Tibial nerve (tissue), 4 donors: ENCODE results near the gene TNP1. TPM values are rescaled to one million over a fixed set of nuclear protein-coding genes. Genes with fewer than 3 reads are reported as not detected.

ENCODE experiments used
- DNase-seq, 2 donors: peaks; one replicate each; pipeline ENCODE4 v3.0.0-alpha.2; 2019; ENCODE audit warnings: low spot score in 2 of 2
- H3K27ac ChIP-seq, 4 donors: fragments of 200-600 bp; sonication (generic) in 3 of 4; one replicate each; pipeline ENCODE4 v1.5.1; 2017 to 2019; ENCODE audit warnings: mild to moderate bottlenecking in 1 of 4
- H3K27me3 ChIP-seq, 2 donors: fragments of 200-600 bp; sonication (generic) in 1 of 2; one replicate each; pipeline versions ENCODE4 v1.5.1 to v1.6.0; 2017 to 2019
- H3K36me3 ChIP-seq, 3 donors: fragments of 200-600 bp; sonication (generic); one replicate each; pipeline ENCODE4 v1.5.1; 2018 to 2019
- H3K4me1 ChIP-seq, 4 donors: fragments of 200-600 bp; sonication (generic) in 3 of 4; one replicate each; pipeline ENCODE4 v1.5.1; 2017 to 2019
- H3K4me3 ChIP-seq, 4 donors: fragments of 200-600 bp; sonication (generic) in 3 of 4; one replicate each; pipeline ENCODE4 v1.5.1; 2017 to 2019; ENCODE audit warnings: mild to moderate bottlenecking in 1 of 4, moderate library complexity in 1 of 4
- H3K9me3 ChIP-seq, 4 donors: fragments of 200-600 bp; sonication (generic) in 3 of 4; one replicate each; pipeline ENCODE4 v1.5.1; 2017 to 2019
- EP300 ChIP-seq, 2 donors: sonication (generic); formaldehyde crosslinking; IDR thresholded peaks; one replicate each; pipeline ENCODE4 v1.6.1; 2017; ENCODE audit warnings: antibody characterized with exemption in 2 of 2, mild to moderate bottlenecking in 1 of 2
- POLR2A ChIP-seq, 2 donors: fragments of 450-650 bp; IDR thresholded peaks; one replicate each; pipeline ENCODE4 v1.6.1; 2017; ENCODE audit warnings: antibody characterized with exemption in 2 of 2, mild to moderate bottlenecking in 2 of 2, moderate library complexity in 2 of 2
- WGBS, 2 donors: methylation state at CpG; one replicate each; pipeline ENCODE4 v1.1.5; 2018; 5-methylcytosine and 5-hydroxymethylcytosine counted together
- total RNA-seq, 4 donors: library from RNA; depleted of rRNA; stranded (reverse); fragments of >200 nt; gene quantifications; one replicate each; pipeline ENCODE4 v1.1.0, GENCODE V29; 2016
- TF ChIP-seq, protein P1 (sequence below), 5 experiments: fragments of 200-600 bp in 3 of 5; fragments of 450-650 bp in 2 of 5; sonication (generic) in 3 of 5; IDR thresholded peaks; one replicate each; pipeline ENCODE4 v1.5.1; 2016 to 2019; ENCODE audit warnings: antibody characterized with exemption in 5 of 5, mild to moderate bottlenecking in 3 of 5, moderate library complexity in 2 of 5

Gene TNP1
- total RNA-seq, 4 donors from 2014 or later: not detected

DNA sequence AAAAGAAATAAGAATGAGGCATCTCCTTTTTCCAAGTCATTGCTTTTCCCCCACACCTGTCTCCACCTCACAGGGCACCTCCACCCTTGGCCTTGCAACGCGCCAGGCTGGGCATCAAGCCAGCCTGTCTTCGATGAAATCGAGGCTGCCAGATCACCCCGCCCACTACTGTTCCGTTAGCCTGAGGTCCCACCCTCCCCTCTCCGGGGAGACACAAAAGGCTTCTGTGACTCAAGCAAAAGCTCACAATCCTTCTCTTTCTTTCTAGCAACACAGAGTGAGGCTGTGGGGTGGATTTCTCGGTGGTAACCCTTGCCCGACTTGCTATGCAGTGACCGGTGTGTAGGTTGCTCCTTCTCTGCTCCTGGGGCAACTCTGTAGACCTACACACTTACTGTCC lies 9.9 kb downstream of the TNP1 start:
- 18 to 30% methylated on average over 10 of the region's 10 CpGs for WGBS, 2 donors
- H3K9me3 ChIP-seq: no peaks in the 10 kb centered on the region
- H3K4me3 ChIP-seq: no peak overlapping the region
- no peaks in the 10 kb centered on the region for H3K36me3 ChIP-seq
- peak overlapping the region in 3 of 4 donors; percentile 57 to 92 (median 74) for H3K27ac ChIP-seq
- H3K4me1 ChIP-seq: peaks cover 0 to 41% (median 17%) of the 10 kb centered on the region in 4 donors
- H3K27me3 ChIP-seq: no peaks in the 10 kb centered on the region
- TF ChIP-seq EP300 (IDR thresholded peaks at IDR 0.05) (peak; percentile 47 to 84), POLR2A (IDR thresholded peaks at IDR 0.05) (no peak)
- TF ChIP-seq, protein P1, sequence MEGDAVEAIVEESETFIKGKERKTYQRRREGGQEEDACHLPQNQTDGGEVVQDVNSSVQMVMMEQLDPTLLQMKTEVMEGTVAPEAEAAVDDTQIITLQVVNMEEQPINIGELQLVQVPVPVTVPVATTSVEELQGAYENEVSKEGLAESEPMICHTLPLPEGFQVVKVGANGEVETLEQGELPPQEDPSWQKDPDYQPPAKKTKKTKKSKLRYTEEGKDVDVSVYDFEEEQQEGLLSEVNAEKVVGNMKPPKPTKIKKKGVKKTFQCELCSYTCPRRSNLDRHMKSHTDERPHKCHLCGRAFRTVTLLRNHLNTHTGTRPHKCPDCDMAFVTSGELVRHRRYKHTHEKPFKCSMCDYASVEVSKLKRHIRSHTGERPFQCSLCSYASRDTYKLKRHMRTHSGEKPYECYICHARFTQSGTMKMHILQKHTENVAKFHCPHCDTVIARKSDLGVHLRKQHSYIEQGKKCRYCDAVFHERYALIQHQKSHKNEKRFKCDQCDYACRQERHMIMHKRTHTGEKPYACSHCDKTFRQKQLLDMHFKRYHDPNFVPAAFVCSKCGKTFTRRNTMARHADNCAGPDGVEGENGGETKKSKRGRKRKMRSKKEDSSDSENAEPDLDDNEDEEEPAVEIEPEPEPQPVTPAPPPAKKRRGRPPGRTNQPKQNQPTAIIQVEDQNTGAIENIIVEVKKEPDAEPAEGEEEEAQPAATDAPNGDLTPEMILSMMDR (IDR thresholded peaks at IDR 0.05): no peak
- DNase-seq: peak; percentile 25 to 45

DNA sequence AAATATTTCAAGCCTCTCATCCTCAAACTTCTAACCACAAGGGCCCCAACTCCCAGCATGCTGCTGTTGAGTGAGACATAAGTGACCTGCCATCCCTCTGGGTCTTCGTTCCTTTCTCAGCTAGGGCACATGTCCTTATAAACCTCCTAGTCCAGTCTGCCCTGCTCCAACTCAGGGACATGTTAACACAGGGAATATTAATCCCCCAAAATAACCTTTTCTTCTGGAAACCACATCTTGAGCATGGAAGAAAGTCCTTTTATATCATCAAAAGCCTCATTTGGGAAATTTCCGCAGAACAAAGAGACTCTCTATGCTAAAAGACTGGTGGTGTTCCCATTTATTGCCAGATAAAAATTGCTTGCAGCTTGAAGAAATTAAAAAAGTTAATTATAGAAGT lies 14.4 kb downstream of the TNP1 start:
- no peaks in the 10 kb centered on the region for H3K27me3 ChIP-seq
- no peaks in the 10 kb centered on the region for H3K36me3 ChIP-seq
- 52 to 60% methylated on average over 2 of the region's 2 CpGs for WGBS, 2 donors
- peak overlapping the region in 1 of 4 donors; percentile 29 for H3K27ac ChIP-seq
- no peak for TF ChIP-seq EP300 (IDR thresholded peaks at IDR 0.05)
- no peak for TF ChIP-seq POLR2A (IDR thresholded peaks at IDR 0.05)
- TF ChIP-seq, protein P1 (IDR thresholded peaks at IDR 0.05): no peak
- H3K9me3 ChIP-seq: no peaks in the 10 kb centered on the region
- DNase-seq: no peak
- H3K4me1 ChIP-seq: peaks cover 0 to 34% (median 14%) of the 10 kb centered on the region in 4 donors
- H3K4me3 ChIP-seq: no peak overlapping the region

DNA sequence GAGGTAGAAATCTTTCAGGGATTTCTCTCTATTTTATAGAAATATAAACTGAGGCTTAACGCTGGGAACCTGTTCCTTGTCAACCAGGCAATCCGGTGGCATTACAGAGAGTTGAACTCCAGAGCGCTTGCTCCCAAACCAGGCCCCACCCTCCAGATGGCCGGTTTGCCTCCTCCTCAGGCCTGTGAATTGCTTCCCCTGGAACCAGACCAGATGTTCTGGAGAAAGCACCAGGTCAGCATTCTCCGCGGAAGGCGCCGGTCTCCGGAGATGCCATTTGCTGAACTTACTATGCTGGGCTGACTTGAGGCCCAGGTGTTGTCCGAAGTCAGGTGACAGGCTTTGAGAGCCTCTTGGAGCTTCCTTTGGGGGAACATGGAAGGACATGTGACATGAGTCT lies 17.2 kb downstream of the TNP1 start:
- H3K27ac ChIP-seq: peak overlapping the region in 1 of 4 donors; percentile 58
- WGBS, 2 donors: 41 to 61% methylated on average over 9 to 10 of the region's 10 CpGs
- no peaks in the 10 kb centered on the region for H3K36me3 ChIP-seq
- TF ChIP-seq POLR2A (IDR thresholded peaks at IDR 0.05): no peak
- TF ChIP-seq EP300 (IDR thresholded peaks at IDR 0.05): no peak
- TF ChIP-seq, protein P1 (IDR thresholded peaks at IDR 0.05): no peak
- peaks cover 0 to 23% (median 10%) of the 10 kb centered on the region in 4 donors for H3K4me1 ChIP-seq
- no peaks in the 10 kb centered on the region for H3K27me3 ChIP-seq
- peak in 1 of 2 donors; percentile 37 for DNase-seq
- H3K4me3 ChIP-seq: no peak overlapping the region
- no peaks in the 10 kb centered on the region for H3K9me3 ChIP-seq

- no peak for DNase-seq
- Histone ChIP-seq H3K36me3 (no peaks in the 10 kb centered on the region), H3K4me3 (no peak overlapping the region), H3K9me3 (no peaks in the 10 kb centered on the region), H3K4me1 (peaks cover 0 to 14% (median 7%) of the 10 kb centered on the region in 4 donors), H3K27ac (no peak overlapping the region), H3K27me3 (no peaks in the 10 kb centered on the region)
- WGBS, 2 donors: 93 to 94% methylated on average over 3 of the region's 3 CpGs
- TF ChIP-seq POLR2A (IDR thresholded peaks at IDR 0.05): no peak
- TF ChIP-seq EP300 (IDR thresholded peaks at IDR 0.05): no peak
- TF ChIP-seq, protein P1 (IDR thresholded peaks at IDR 0.05): no peak
These were observed 20.2 kb downstream of the TNP1 start for GRCh38 chr2:216839688-216840087.

DNA sequence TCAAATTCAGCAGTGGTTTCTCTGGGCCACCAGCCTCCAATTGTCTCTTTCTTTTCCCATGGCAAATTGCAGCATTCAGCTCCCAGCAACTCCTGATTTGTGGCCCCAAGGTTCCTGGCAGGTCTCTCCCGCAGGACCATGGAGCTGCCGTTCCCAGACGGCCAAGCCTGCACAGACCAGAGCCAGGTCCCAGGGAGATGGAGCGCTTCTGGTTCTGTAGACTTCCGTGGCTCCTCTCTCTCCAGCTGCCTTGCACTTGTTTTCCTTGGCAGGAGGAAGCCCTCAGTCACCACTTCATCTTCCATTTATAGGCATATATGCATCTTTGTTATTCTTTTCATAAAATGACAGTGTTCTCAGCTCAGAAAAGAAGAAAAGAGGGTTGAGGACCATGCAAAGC lies 21.7 kb downstream of the TNP1 start:
- Histone ChIP-seq H3K27ac (no peak overlapping the region), H3K9me3 (no peaks in the 10 kb centered on the region), H3K4me3 (no peak overlapping the region), H3K36me3 (no peaks in the 10 kb centered on the region), H3K27me3 (no peaks in the 10 kb centered on the region), H3K4me1 (peaks cover 0 to 15% (median 7%) of the 10 kb centered on the region in 4 donors)
- TF ChIP-seq, protein P1 (IDR thresholded peaks at IDR 0.05): no peak
- TF ChIP-seq EP300 (IDR thresholded peaks at IDR 0.05) (no peak), POLR2A (IDR thresholded peaks at IDR 0.05) (no peak)
- DNase-seq: no peak
- WGBS, 2 donors: 42 to 55% methylated on average over 5 of the region's 5 CpGs
